Loucy (cell line): ENCODE data around the gene MIEN1.
"Not testable (repeated sequence)": the region's sequence is repeated elsewhere in the genome, so short reads cannot be mapped to it uniquely, and the experiment has no call there.

Experiments used
- H2AFZ ChIP-seq: fragments of 200-600 bp; sonication (generic); 2 replicates; pipeline ENCODE4 v1.6.0; 2016; ENCODE audit warnings: antibody characterized with exemption, mild to moderate bottlenecking, low read length, moderate library complexity
- H3F3A ChIP-seq: fragments of 200-600 bp; 2 replicates; pipeline ENCODE4 v1.6.0; 2016; ENCODE audit warnings: antibody characterized with exemption, low read depth, mild to moderate bottlenecking
- H3K27me3 ChIP-seq: fragments of 200-600 bp; sonication (generic); 2 replicates; pipeline ENCODE4 v1.6.1; 2014; ENCODE audit warnings: low read length, mild to moderate bottlenecking; ENCODE audit not compliant: insufficient read depth, poor library complexity, severe bottlenecking
- H3K36me3 ChIP-seq: fragments of 200-600 bp; sonication (generic); 2 replicates; pipeline ENCODE4 v1.6.1; 2016; ENCODE audit warnings: low read length; ENCODE audit not compliant: insufficient read depth
- H3K4me1 ChIP-seq: fragments of 200-600 bp; sonication (generic); 2 replicates; pipeline ENCODE4 v1.5.1; 2014; ENCODE audit warnings: low read length, mild to moderate bottlenecking; ENCODE audit not compliant: insufficient read depth, poor library complexity, severe bottlenecking
- H3K4me2 ChIP-seq: fragments of 200-600 bp; sonication (generic); 2 replicates; pipeline ENCODE4 v1.6.0; 2014; ENCODE audit warnings: antibody characterized with exemption, low read length, low read depth, mild to moderate bottlenecking; ENCODE audit not compliant: poor library complexity, severe bottlenecking
- H3K4me3 ChIP-seq: fragments of 200-600 bp; sonication (generic); 2 replicates; pipeline ENCODE4 v1.5.1; 2014; ENCODE audit warnings: low read length, mild to moderate bottlenecking, mixed read lengths; ENCODE audit not compliant: poor library complexity, severe bottlenecking
- H3K79me2 ChIP-seq: fragments of 200-600 bp; sonication (generic); 2 replicates; pipeline ENCODE4 v1.6.1; 2014; ENCODE audit warnings: low read length; ENCODE audit not compliant: insufficient read depth
- H3K9ac ChIP-seq: fragments of 200-600 bp; sonication (generic); 2 replicates; pipeline ENCODE4 v1.6.0; 2014; ENCODE audit warnings: mild to moderate bottlenecking, low read depth, low read length, moderate library complexity; ENCODE audit not compliant: poor library complexity, severe bottlenecking
- H3K9me2 ChIP-seq: fragments of 200-600 bp; sonication (generic); replicated peaks from 2 replicates; pipeline ENCODE4 v1.6.1; 2016; ENCODE audit warnings: low read depth, low read length, mixed read lengths
- H3K9me3 ChIP-seq: fragments of 200-600 bp; sonication (generic); 2 replicates; pipeline ENCODE4 v1.6.1; 2014; ENCODE audit warnings: mild to moderate bottlenecking, antibody characterized with exemption, low read length, low read depth; ENCODE audit not compliant: insufficient read depth
- H4K20me1 ChIP-seq: fragments of 200-600 bp; sonication (generic); 2 replicates; pipeline ENCODE4 v1.6.0; 2014; ENCODE audit warnings: antibody characterized with exemption, low read length, mild to moderate bottlenecking; ENCODE audit not compliant: insufficient read depth, poor library complexity, severe bottlenecking
- CTCF ChIP-seq: fragments of 200-600 bp; sonication (generic); conservative IDR thresholded peaks from 2 replicates; pipeline ENCODE4 v1.5.1; 2014; ENCODE audit warnings: mild to moderate bottlenecking, antibody characterized with exemption, low read length
- EZH2phosphoT487 ChIP-seq: fragments of 200-600 bp; IDR thresholded peaks from 2 replicates; pipeline ENCODE4 v1.6.1; 2018; ENCODE audit warnings: antibody characterized with exemption, mild to moderate bottlenecking, moderate library complexity, borderline replicate concordance

The MIEN1 gene

GRCh38 chr17:39750131-39751015 is 20.0 kb upstream of the MIEN1 start:
- no peak overlapping the region for H3K9ac ChIP-seq
- no peaks in the 10 kb centered on the region for H3K36me3 ChIP-seq
- H3K79me2 ChIP-seq, result no peaks in the 10 kb centered on the region
- H3K9me3 ChIP-seq, result no peaks in the 10 kb centered on the region
- H3K4me2 ChIP-seq, result no peak overlapping the region
- H3F3A ChIP-seq, result no peaks in the 10 kb centered on the region
- peaks cover 17% of the 10 kb centered on the region for H3K4me1 ChIP-seq
- H4K20me1 ChIP-seq, result no peaks in the 10 kb centered on the region
- no peak for TF ChIP-seq CTCF
- TF ChIP-seq EZH2phosphoT487, result no peak
- H3K27me3 ChIP-seq, result no peaks in the 10 kb centered on the region
- H3K9me2 ChIP-seq, result no peaks in the 10 kb centered on the region
- H2AFZ ChIP-seq, result no peak overlapping the region
- H3K4me3 ChIP-seq, result no peak overlapping the region

DNA sequence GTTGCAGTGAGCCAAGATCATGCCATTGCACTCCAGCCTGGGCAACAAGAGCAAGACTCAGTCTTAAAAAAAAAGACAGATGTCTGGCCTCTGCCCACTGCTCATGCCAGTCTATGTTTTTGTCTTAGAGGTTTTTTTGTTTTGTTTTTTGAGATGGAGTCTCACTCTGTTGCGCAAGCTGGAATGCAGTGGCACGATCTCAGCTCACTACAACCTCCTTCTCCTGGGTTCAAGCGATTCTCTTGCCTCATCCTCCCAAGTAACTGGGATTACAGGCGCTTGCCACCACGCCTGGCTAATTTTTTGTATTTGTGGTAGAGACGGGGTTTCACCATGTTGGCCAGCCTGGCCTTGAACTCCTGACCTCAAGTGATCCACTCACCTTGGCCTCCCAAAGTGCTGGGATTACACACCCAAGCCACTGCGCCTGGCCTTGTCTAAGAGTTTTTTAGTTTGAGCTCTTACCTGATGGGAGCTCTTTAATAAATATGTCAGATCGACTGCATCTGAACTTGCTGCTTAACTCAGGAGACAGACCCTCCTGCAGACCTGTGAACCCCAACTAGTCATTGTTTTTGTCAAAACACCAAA is 18.2 kb upstream of the MIEN1 start:
- not testable (repeated sequence) for H4K20me1 ChIP-seq, H3K9ac ChIP-seq, H3K4me3 ChIP-seq, H3K4me2 ChIP-seq, H3F3A ChIP-seq, H3K9me3 ChIP-seq, H2AFZ ChIP-seq, H3K79me2 ChIP-seq, H3K9me2 ChIP-seq, H3K4me1 ChIP-seq, H3K36me3 ChIP-seq, H3K27me3 ChIP-seq

DNA sequence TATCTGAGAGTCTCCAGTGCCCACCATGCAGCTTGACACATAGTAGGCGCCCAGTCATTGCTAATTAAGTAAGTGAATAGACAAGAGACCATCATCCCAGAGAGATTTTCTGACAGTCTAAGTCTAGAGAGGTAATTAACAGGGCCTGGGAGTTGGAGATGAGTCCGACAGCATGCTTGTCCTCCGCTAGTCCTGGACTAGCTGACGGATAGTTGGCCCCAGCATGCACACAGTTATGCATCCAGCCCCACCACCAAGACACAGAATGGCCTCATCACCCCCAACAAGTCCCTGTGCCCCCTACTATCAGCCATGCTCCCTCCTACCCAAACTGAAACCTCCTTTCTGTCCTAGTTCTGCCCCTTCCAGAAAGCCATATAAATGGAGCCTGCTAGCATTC is 17.4 kb upstream of the MIEN1 start:
- Histone ChIP-seq H3K79me2 (no peaks in the 10 kb centered on the region), H3K4me1 (no peaks in the 10 kb centered on the region), H3K4me3 (no peak overlapping the region), H3K4me2 (no peak overlapping the region), H3K36me3 (no peaks in the 10 kb centered on the region), H3F3A (no peaks in the 10 kb centered on the region), H2AFZ (no peak overlapping the region), H3K9me3 (no peaks in the 10 kb centered on the region), H4K20me1 (no peaks in the 10 kb centered on the region), H3K27me3 (no peaks in the 10 kb centered on the region), H3K9me2 (no peaks in the 10 kb centered on the region), H3K9ac (no peak overlapping the region)
- TF ChIP-seq CTCF, result no peak
- no peak for TF ChIP-seq EZH2phosphoT487

GRCh38 chr17:39746145-39746461 is 15.8 kb upstream of the MIEN1 start:
- TF ChIP-seq CTCF, result no peak
- TF ChIP-seq EZH2phosphoT487, result no peak
- Histone ChIP-seq H3K36me3 (no peaks in the 10 kb centered on the region), H3K9ac (no peak overlapping the region), H2AFZ (no peak overlapping the region), H3K9me2 (no peaks in the 10 kb centered on the region), H3K9me3 (no peaks in the 10 kb centered on the region), H3K4me2 (no peak overlapping the region), H4K20me1 (no peaks in the 10 kb centered on the region), H3K79me2 (no peaks in the 10 kb centered on the region), H3F3A (no peaks in the 10 kb centered on the region), H3K4me3 (no peak overlapping the region), H3K27me3 (no peaks in the 10 kb centered on the region), H3K4me1 (no peaks in the 10 kb centered on the region)
